Naive thymus-derived CD8-positive, alpha-beta T cell (primary cell): ENCODE data around the gene ADAM8. TPM values are rescaled to one million over a fixed set of nuclear protein-coding genes. Genes with fewer than 3 reads are reported as not detected.
A peak's percentile ranks its signal among the peaks of the same experiment; 100 is the strongest.

Source experiments
- ATAC-seq, 2 donors: fragments of 150-1000 bp; cut with Tn5 transposase in 1 of 2; sonication (Bioruptor Pico), chemical (Tn5 transposase) in 1 of 2; 1 replicate in 1 of 2; 2 replicates in 1 of 2; pipeline ENCODE4 v1.10.0; 2021; ENCODE audit warnings: mild to moderate bottlenecking in 2 of 2, moderate library complexity in 2 of 2
- POLR2A ChIA-PET: fragments of 350-600 bp; sonication (Branson Sonifier 250); formaldehyde crosslinking; loops from one replicate; lab custom pipeline; 2021; ENCODE audit warnings: antibody characterized with exemption; lab: Charles Lee
- DNase-seq, 10 donors: peaks; one replicate each; pipeline versions ENCODE4 v3.0.0 to v3.0.0-alpha.2; 2020 to 2022
- H3K27ac Mint-ChIP-seq, 10 donors: one replicate each; pipeline ENCODE4 v1.8.0; 2020 to 2022; ENCODE audit warnings: mild to moderate bottlenecking in 10 of 10, mixed read lengths in 10 of 10, moderate library complexity in 4 of 10, inconsistent platforms in 1 of 10
- H3K27me3 Mint-ChIP-seq, 5 donors: one replicate each; pipeline ENCODE4 v1.8.0; 2021 to 2022; ENCODE audit warnings: mixed read lengths in 5 of 5
- H3K36me3 Mint-ChIP-seq, 3 donors: one replicate each; pipeline ENCODE4 v1.8.0; 2020 to 2022; ENCODE audit warnings: mixed read lengths in 3 of 3, mild to moderate bottlenecking in 2 of 3, inconsistent platforms in 1 of 3
- H3K4me1 Mint-ChIP-seq, 4 donors: one replicate each; pipeline ENCODE4 v1.8.0; 2021 to 2022; ENCODE audit warnings: mixed read lengths in 4 of 4
- H3K4me3 Mint-ChIP-seq, 10 donors: one replicate each; pipeline ENCODE4 v1.8.0; 2020 to 2022; ENCODE audit warnings: mild to moderate bottlenecking in 10 of 10, mixed read lengths in 10 of 10, moderate library complexity in 6 of 10, inconsistent platforms in 1 of 10
- H3K9me3 Mint-ChIP-seq, 9 donors: one replicate each; pipeline ENCODE4 v1.8.0; 2020 to 2022; ENCODE audit warnings: mixed read lengths in 9 of 9, mild to moderate bottlenecking in 3 of 9, inconsistent platforms in 1 of 9, moderate library complexity in 1 of 9
- polyA plus RNA-seq, 3 donors: library from polyadenylated mRNA; unstranded; fragments of 300-500 nt; fragmentation: Illumina TruSeq; gene quantifications; one replicate each; pipeline ENCODE4 v1.2.3, GENCODE V29; 2021
- total RNA-seq, 8 experiments: library from RNA in 2 of 8; stranded (reverse) in 2 of 8; gene quantifications; one replicate each; pipeline ENCODE4 v1.2.3 and lab custom pipeline; 2021 to 2026

The ADAM8 gene
- total and polyA plus RNA-seq, 5 experiments from 2014 or later = 7.8 to 28.4 (median 9.4) TPM

GRCh38 chr10:133278577-133279265 lies 2.1 kb upstream of the ADAM8 start:
- Mint-ChIP-seq H3K9me3 (no peaks in the 10 kb centered on the region), H3K27me3 (no peaks in the 10 kb centered on the region), H3K36me3 (peaks cover 0 to 17% (median 2%) of the 10 kb centered on the region in 3 donors), H3K27ac (peak overlapping the region; percentile 43 to 99 (median 84)), H3K4me3 (peak overlapping the region in 9 of 10 donors; percentile 6 to 87 (median 62)), H3K4me1 (peaks cover 4 to 47% (median 34%) of the 10 kb centered on the region in 4 donors)
- DNase-seq (peak in 4 of 10 donors; percentile 15 to 61 (median 40)), ATAC-seq (no peak)
- POLR2A ChIA-PET = interaction anchor here (0.8 to 2.2 kb wide), 2 partner anchors 15 to 29 kb away, joined by 8 read pairs; partner anchors contain the start of genes TUBGCP2 and ZNF511

- Mint-ChIP-seq H3K9me3 (no peaks in the 10 kb centered on the region), H3K27me3 (no peaks in the 10 kb centered on the region), H3K27ac (peak overlapping the region; percentile 43 to 99 (median 84)), H3K4me1 (peaks cover 4 to 47% (median 34%) of the 10 kb centered on the region in 4 donors), H3K36me3 (peaks cover 0 to 10% (median 2%) of the 10 kb centered on the region in 3 donors), H3K4me3 (peak overlapping the region; percentile 14 to 87 (median 62))
- DNase-seq (peak in 1 of 10 donors; percentile 10), ATAC-seq (no peak)
- POLR2A ChIA-PET = interaction anchor here (0.8 to 2.2 kb wide), 3 partner anchors 14 to 30 kb away, joined by 3 to 8 read pairs (median 8); partner anchors contain the start of genes TUBGCP2 and ZNF511
Observed at GRCh38 chr10:133277993-133278576, 1.4 kb upstream of the ADAM8 start.

- DNase-seq (no peak), ATAC-seq (no peak)
- Mint-ChIP-seq H3K4me3 (peak overlapping the region; percentile 39 to 87 (median 64)), H3K4me1 (peaks cover 4 to 47% (median 34%) of the 10 kb centered on the region in 4 donors), H3K27me3 (no peaks in the 10 kb centered on the region), H3K9me3 (no peaks in the 10 kb centered on the region), H3K27ac (peak overlapping the region; percentile 43 to 99 (median 84)), H3K36me3 (peaks cover 0 to 7% (median 2%) of the 10 kb centered on the region in 3 donors)
- POLR2A ChIA-PET = interaction anchor here (1.0 to 5.3 kb wide), 4 partner anchors 14 to 100 kb away, joined by 3 to 39 read pairs (median 6); partner anchors contain the start of genes TUBGCP2 and ZNF511
Observed at GRCh38 chr10:133277277-133277992, 767 bp upstream of the ADAM8 start.

GRCh38 chr10:133276100-133276434 lies 601 bp downstream of the ADAM8 start:
- Mint-ChIP-seq H3K27me3 (no peaks in the 10 kb centered on the region), H3K4me1 (peaks cover 4 to 45% (median 34%) of the 10 kb centered on the region in 4 donors), H3K9me3 (no peaks in the 10 kb centered on the region), H3K36me3 (peaks cover 0 to 2% (median 0%) of the 10 kb centered on the region in 3 donors), H3K27ac (peak overlapping the region; percentile 43 to 95 (median 90)), H3K4me3 (peak overlapping the region; percentile 79 to 88 (median 85))
- peak in 1 of 10 donors; percentile 4 for DNase-seq
- ATAC-seq = no peak
- POLR2A ChIA-PET = interaction anchor here (0.6 to 5.3 kb wide), 4 partner anchors 12 to 188 kb away, joined by 3 to 39 read pairs (median 6); no protein-coding TSS in a partner anchor

GRCh38 chr10:133275684-133276092 lies 980 bp downstream of the ADAM8 start:
- POLR2A ChIA-PET = interaction anchor here (0.6 to 5.3 kb wide), 5 partner anchors 12 to 176 kb away, joined by 3 to 39 read pairs (median 6); no protein-coding TSS in a partner anchor

GRCh38 chr10:133274751-133275683 lies 1.7 kb downstream of the ADAM8 start:
- peaks cover 0 to 3% (median 0%) of the 10 kb centered on the region in 3 donors for H3K36me3 Mint-ChIP-seq
- POLR2A ChIA-PET = interaction anchor here (0.6 to 5.3 kb wide), 5 partner anchors 11 to 175 kb away, joined by 3 to 39 read pairs (median 6); no protein-coding TSS in a partner anchor
- no peaks in the 10 kb centered on the region for H3K27me3 Mint-ChIP-seq
- peak overlapping the region; percentile 79 to 88 (median 85) for H3K4me3 Mint-ChIP-seq
- DNase-seq (peak; percentile 61 to 89 (median 72)), ATAC-seq (peak; percentile 65 to 73)
- H3K27ac Mint-ChIP-seq = peak overlapping the region; percentile 60 to 95 (median 90)
- H3K4me1 Mint-ChIP-seq = peaks cover 4 to 42% (median 34%) of the 10 kb centered on the region in 4 donors
- no peaks in the 10 kb centered on the region for H3K9me3 Mint-ChIP-seq

More at GRCh38 chr10:133275684-133276092, 980 bp downstream of the ADAM8 start:
- Mint-ChIP-seq H3K36me3 (peaks cover 0 to 2% (median 0%) of the 10 kb centered on the region in 3 donors), H3K4me1 (peaks cover 4 to 45% (median 34%) of the 10 kb centered on the region in 4 donors), H3K27me3 (no peaks in the 10 kb centered on the region), H3K4me3 (peak overlapping the region; percentile 79 to 88 (median 85)), H3K27ac (peak overlapping the region; percentile 60 to 95 (median 90)), H3K9me3 (no peaks in the 10 kb centered on the region)
- ATAC-seq = peak; percentile 38 to 51
- DNase-seq = peak in 5 of 10 donors; percentile 35 to 45 (median 40)

GRCh38 chr10:133273534-133274143 lies 3.0 kb downstream of the ADAM8 start:
- POLR2A ChIA-PET = interaction anchor here (5.3 kb wide), 1 partner anchor 10 kb away, joined by 39 read pairs; no protein-coding TSS in a partner anchor
- DNase-seq (no peak), ATAC-seq (no peak)
- H3K9me3 Mint-ChIP-seq = no peaks in the 10 kb centered on the region
- peaks cover 2 to 29% (median 26%) of the 10 kb centered on the region in 4 donors for H3K4me1 Mint-ChIP-seq
- H3K4me3 Mint-ChIP-seq = peak overlapping the region in 1 of 10 donors; percentile 18
- H3K27me3 Mint-ChIP-seq = no peaks in the 10 kb centered on the region
- H3K36me3 Mint-ChIP-seq = peaks cover 0 to 3% (median 0%) of the 10 kb centered on the region in 3 donors
- H3K27ac Mint-ChIP-seq = peak overlapping the region in 4 of 10 donors; percentile 14 to 52 (median 42)

- Mint-ChIP-seq H3K27ac (peak overlapping the region in 2 of 10 donors; percentile 14 to 49), H3K4me3 (no peak overlapping the region)
- POLR2A ChIA-PET = interaction anchor here (5.3 kb wide), 1 partner anchor 9 kb away, joined by 39 read pairs; no protein-coding TSS in a partner anchor
Observed at GRCh38 chr10:133272964-133273420, 3.7 kb downstream of the ADAM8 start.

DNA sequence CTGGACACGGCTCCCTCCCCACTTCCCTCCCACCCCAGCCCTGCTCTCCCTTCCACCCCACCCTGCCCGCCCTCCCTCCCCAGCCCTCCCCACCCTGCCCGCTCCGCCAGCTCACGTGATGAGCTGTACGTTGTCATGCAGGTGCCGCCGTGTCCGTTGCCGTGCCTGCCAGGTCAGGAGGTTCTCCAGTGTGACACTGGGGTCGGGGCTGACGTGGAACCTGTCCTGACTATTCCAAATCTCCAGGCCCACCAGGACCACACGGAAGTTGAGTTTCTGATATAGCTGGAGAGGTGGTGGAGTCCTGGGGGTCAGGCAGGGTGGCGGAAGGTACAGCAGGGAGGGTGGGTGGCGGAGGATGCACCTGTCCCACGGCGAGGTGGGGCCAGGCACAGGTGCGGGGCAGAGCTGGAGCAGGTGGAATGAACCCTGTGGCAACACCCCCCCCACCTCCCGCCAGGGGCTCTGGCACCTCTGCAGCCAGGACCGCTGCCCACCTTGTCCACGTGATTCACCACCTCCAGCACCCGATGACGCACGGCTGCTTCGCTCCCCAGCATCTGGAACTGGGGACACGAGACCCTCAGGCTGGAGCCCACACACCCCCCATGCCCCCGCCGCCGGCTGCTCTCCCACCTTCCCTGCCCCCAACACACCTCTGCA lies 4.2 kb downstream of the ADAM8 start:
- DNase-seq = no peak
- H3K4me1 Mint-ChIP-seq = peaks cover 0 to 19% (median 15%) of the 10 kb centered on the region in 4 donors
- ATAC-seq = no peak
- POLR2A ChIA-PET = interaction anchor here (5.3 kb wide), 1 partner anchor 9 kb away, joined by 39 read pairs; no protein-coding TSS in a partner anchor
- peak overlapping the region in 1 of 10 donors; percentile 44 for H3K27ac Mint-ChIP-seq
- peaks cover 0 to 3% (median 0%) of the 10 kb centered on the region in 3 donors for H3K36me3 Mint-ChIP-seq
- H3K4me3 Mint-ChIP-seq = no peak overlapping the region
- no peaks in the 10 kb centered on the region for H3K27me3 Mint-ChIP-seq
- H3K9me3 Mint-ChIP-seq = no peaks in the 10 kb centered on the region

More at GRCh38 chr10:133272964-133273420, 3.7 kb downstream of the ADAM8 start:
- Mint-ChIP-seq H3K4me1 (peaks cover 0 to 22% (median 19%) of the 10 kb centered on the region in 4 donors), H3K9me3 (no peaks in the 10 kb centered on the region), H3K27me3 (no peaks in the 10 kb centered on the region), H3K36me3 (peaks cover 0 to 3% (median 0%) of the 10 kb centered on the region in 3 donors)
- ATAC-seq (no peak), DNase-seq (no peak)
